Measurements from ENCODE around the gene TSPAN15.
"Not testable (repeated sequence)": the region's sequence is repeated elsewhere in the genome, so short reads cannot be mapped to it uniquely, and the experiment has no call there.

Gene TSPAN15

DNA sequence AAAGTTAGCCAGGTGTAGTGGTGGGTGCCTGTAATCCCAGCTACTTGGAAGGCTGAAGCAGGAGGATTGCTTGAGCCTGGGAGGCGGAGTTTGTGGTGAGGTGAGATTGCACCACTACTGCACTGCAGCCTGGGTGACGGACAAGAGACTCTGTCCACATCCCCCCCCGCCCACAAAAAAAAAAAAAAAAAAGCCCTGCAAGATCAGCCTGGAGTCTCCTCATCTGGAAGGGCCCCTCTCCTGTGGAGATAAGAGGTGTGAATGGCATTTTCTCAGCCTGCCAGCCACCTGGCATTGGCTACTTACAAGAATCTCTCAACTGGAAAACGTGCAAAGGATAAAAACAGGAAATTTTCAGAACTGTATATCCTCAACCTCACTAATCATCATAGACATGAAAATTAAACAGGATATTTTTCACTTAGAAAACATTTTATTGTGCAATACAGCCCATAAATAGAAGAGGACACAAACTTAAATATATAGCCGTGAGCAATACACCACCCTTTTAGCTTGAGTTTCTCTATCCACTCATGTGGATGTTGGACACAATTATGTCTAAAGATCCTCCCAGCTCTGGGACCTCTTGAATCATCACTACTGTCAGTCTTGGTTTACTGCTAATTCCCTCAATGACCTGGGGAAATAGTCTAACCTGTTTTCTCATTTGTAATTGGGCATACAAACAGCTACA, 11.3 kb upstream of the TSPAN15 start:
- H3K27ac ChIP-seq, result peak overlapping the region; percentile 87
- DNase-seq (ENCODE audit: low read depth, low spot score), result no peak

DNA sequence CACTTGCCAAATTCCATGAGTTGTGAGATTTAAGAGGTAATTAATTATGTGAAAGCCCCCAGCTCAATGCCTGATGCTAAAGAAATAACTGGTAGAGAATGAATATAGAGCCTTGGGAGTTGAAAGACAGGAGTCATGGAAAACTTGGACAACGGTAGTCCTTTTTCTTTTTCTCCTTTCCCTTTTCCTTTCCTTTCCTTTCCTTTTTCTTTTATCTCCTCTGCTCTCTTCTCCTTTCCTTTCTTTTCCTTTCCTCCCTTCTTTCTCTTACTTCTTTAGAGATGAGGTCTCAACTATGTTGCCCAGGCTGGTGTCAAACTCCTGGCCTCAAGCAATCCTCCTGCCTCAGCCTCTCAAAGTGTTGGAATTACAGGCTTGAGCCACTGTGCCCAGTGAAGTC, 7.9 kb upstream of the TSPAN15 start:
- DNase-seq (ENCODE audit: low read depth, low spot score), result no peak
- H3K27ac ChIP-seq, result no peak overlapping the region

DNA sequence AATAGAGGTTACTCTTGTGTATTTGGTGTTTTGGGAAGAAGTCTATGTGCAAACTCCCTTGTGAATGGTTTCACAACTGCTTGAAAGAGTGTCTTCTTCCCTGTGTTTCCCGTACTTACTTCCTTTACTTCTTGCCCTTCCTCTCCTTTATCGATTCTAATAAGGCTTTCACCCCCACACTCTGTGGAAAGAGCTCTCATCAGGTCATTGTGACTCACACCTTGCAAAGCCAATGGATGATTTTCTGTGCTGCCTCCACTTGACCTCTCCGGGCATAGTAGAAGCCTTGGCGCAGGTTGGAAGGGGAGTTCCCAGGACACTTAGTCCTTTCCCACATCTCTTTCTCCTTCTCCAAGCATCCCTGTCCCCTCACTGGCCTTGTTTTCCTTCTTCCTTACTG, 6.2 kb upstream of the TSPAN15 start:
- DNase-seq (ENCODE audit: low read depth, low spot score), result no peak
- no peak overlapping the region for H3K27ac ChIP-seq

DNA sequence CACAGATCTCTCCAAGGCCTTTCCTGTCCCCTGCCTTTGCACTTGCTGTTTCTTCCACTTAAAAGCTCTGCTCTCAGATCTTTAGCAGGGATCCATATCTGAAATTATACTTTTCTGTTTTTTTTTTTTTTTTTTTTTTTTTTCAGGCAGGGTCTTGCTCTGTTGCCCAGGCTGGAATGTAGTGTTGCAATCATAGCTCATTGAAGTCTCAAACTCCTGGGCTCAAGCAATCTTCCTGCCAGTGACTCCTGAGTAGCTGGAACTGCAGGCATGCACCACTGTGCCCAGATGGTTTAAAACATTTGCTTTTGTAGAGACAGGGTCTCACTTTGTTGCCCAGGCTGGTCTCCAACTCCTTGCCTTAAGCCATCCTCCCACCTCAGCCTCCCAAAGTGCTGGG, 5.0 kb upstream of the TSPAN15 start:
- H3K27ac ChIP-seq, result peak overlapping the region; percentile 79
- no peak for DNase-seq (ENCODE audit: low read depth, low spot score)

DNA sequence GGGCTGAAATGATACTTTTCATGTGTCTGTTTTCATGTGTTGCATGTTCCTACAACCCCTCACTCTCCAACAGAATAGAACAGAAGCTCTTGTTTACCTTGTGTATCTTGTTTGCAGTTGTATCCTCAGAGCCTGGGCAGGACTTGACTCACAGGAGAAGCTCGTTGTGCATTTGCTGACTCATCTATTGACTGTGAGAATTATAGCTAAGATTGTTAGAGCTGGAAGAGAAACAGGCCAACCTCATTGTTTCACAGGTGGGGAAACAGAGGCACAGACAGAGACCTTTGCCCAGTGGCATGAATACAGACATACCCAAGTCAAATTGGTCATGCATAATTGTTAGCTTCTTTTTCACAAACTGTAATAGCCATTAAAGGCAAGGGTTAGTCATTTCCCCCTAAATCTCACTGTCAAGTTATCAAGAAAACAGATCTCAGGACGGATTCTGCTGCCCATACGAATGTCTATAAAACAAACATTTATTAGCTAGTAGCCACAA, 4.6 kb upstream of the TSPAN15 start:
- peak; percentile 75 for DNase-seq (ENCODE audit: low read depth, low spot score)
- peak overlapping the region; percentile 79 for H3K27ac ChIP-seq

DNA sequence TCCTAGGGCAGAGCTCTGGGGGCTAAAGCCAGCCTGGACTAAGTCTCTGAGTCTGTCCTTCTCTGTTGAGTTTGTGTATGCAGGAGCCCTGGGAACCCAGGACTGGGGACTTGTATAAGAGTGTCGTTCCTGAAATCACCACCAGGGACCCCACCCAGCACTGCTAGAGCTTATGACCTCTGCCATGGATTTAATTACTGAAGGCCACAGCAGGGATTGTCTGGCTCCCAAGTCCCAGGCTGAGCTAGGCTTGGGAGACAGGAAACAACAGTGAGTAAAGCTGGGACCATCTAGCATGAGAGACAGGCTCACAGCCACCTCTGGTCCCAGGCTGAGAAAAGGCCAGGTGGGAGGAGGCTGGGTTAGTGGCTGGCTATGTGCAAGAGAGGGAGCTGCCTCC, 1.4 kb upstream of the TSPAN15 start:
- no peak for DNase-seq (ENCODE audit: low read depth, low spot score)
- peak overlapping the region; percentile 29 for H3K27ac ChIP-seq

DNA sequence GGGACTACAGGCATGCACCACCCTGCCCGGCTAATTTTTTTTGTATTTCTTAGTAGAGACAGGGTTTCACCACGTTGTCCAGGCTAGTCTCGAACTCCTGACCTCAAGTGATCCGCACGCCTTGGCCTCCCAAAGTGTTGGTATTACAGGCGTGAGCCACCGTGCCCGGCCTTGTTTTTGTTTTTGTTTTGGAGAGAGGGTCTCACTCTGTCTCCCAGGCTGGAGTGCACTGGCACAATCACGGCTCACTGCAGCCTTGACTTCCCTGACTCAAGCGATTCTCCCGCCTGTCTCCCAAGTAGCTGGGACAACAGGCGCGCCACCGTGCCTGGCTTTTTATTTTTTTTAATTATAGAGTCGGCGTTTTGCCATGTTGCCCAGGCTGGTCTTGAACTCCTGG, 870 bp upstream of the TSPAN15 start:
- H3K27ac ChIP-seq, result peak overlapping the region; percentile 29
- not testable (repeated sequence) for DNase-seq (ENCODE audit: low read depth, low spot score)

DNA sequence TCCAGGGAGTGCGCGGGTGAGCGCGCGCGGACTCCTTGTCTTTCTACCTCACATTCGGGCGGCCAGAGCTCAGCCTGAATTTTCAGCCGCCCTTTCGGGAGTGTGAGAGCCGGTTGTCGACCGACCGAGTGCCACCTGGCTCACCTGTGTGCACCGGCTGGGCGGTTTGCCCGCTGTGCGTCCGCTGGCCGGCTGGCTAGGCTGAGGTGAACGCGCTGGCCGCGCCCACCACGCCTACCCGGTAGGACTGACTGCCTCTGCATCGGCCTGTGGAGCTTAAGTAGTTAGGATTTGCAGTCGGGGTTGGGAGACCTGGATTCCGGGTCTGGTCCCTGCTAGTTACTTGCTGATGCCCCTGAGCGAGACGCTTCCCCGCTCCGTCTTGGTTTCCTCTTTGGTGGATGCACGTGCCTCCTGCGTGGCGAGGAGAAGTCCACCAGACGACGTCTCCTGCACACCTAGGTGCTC, 553 bp downstream of the TSPAN15 start:
- no peak overlapping the region for H3K27ac ChIP-seq
- DNase-seq (ENCODE audit: low read depth, low spot score), result no peak

DNA sequence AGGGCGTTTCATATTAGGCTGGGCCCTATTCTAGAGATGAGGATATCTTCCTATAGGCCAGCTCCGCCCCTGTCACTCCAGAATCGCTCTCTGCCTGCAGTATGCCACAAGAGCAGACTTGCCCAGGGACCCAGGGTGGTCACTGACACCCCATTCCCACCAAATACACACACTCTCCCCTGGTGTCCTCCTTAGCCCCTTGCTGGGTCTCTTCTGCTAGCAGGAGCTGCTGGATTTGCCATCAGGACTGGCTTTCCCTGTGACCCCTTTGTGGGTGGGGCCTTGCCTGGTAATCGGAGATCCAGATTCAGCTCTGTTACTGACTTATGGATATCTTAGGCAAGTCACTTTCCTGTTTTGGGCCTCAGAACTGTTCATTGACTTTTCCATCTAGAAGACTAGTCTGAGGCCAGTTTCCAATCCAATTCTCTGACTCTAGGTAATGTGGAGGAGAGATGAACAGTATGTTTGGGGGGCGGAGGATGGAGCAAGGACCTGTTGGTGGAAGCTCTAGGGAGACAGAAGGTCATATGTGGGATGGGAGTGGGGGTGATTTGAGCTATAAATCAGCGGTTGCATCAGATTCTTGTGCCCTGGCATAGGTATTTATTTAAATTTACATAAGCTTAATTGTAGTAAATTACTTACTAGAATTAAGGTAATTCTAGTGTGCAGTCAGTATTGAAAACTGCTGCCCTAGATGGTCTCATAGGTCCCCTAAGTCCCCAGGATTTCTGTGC, 1.6 kb downstream of the TSPAN15 start:
- no peak for DNase-seq (ENCODE audit: low read depth, low spot score)
- no peak overlapping the region for H3K27ac ChIP-seq

DNA sequence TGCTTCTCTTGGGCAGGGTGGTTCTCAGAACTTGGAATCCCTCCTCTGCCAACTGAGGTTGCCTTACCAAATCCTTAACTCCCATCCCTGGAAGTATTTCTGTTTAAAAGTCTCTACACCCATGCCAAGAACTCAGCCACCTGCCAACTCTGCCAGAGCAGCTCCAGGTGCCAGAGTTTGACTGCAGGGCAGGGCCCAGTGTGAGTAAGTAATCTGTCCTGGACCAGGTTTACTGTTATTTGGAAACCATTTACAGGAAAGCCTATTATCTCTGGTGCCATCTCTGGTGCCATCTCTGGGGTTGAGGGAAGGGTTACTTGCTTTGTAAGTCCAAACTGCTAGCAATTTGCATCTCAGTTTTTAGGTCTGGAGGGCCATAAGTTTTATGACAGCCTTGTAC, 2.5 kb downstream of the TSPAN15 start:
- no peak overlapping the region for H3K27ac ChIP-seq
- DNase-seq (ENCODE audit: low read depth, low spot score), result no peak

DNA sequence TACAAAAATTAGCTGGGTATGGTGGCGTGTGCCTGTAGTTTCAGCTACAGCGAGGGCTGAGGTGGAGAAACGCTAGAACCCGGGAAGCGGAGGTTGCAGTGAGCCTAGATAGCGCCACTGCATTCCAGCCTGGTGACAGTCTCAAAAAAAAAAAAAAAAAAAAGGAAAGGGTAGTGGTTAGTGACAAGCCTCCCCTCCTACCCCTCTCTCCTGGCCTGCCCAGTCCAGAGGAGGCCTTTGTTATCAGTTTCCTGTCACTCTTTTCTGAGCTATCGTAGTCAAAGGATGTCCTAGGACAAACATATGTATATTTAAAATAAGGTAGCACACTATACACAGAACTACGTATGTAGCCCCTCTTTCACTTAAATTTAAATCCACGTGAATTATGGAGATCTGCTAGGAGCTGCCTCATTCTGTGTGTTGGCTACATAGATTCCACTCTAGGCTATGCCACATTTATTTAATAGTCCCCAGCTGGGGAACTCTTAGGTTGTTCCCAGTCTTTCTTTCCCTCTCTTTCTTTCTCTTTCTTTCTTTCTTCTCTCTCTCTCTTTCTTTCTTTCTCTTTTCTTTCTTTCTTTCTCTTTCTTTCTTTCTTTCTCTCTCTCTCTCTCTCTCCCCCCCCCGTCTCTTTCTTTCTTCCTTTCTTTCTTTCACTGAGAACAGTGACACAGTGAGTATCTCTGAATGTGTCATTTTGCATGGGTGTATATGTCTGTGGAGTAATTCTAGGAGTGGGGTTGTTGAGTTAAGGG, 3.9 kb downstream of the TSPAN15 start:
- no peak overlapping the region for H3K27ac ChIP-seq
- no peak for DNase-seq (ENCODE audit: low read depth, low spot score)

DNA sequence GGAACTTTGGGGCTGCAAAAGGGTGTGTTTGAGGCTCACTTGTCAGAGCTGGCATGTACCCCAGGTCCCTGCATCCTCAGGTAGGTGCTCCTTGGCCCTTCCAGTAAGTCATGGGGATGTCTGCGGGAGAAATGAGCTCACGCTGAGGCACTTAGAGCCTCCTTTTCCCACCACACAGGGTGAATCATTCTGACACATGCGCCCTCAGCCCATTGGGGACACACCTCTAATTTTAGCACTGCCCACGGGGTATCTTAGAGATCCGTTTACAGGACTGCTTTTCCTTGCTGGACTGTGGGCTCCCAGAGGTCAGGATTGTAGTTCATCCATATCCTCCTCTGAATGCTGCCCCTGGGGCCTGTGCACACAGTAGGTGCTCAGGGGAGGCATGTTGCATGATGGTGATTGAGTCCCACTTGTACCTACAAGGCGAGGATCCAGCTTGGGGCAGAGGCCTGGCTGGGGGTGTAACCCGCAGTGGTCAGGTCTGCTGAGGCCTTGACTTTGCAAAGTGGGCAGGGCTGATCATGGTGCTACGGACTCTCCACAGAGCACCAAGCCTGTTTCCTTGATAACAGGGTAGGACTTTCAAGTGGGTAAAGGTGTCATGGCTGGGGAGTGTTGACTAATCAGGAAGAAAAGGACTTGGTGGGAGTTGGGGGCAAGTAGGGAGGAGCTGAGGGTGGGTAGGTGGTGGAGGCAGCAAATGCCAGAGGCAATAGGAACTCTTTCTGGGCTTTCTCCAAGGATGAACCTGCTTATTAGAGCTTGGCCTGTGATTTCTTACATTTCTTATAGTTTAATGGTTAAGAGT, 5.8 kb downstream of the TSPAN15 start:
- no peak overlapping the region for H3K27ac ChIP-seq

DNA sequence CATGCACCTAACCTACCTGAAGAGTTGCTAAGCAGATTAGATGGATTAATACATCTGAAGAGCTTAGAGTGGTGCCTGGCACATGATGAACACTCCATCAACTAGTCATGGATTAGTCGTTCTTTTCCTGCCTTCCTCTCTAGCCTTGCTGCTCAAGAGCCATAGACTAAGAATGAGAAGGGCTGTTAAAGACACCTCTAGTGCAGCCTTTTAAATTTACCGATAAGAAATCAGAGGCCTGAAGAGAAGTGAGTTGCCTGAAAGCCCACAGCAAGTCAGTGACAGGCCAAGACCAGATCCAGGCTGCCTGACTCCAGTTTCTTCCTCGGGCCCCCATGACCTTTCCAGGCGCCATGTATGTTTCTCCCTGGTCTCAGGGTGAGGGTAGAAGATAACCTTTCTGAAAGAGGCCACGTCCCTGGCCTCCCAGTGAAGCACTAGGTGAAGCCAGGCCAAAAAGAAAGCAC, 6.5 kb downstream of the TSPAN15 start:
- H3K27ac ChIP-seq, result no peak overlapping the region
- DNase-seq (ENCODE audit: low read depth, low spot score), result no peak

More for the DNA sequence above, 5.8 kb downstream of the TSPAN15 start:
- DNase-seq (ENCODE audit: low read depth, low spot score), result no peak

DNA sequence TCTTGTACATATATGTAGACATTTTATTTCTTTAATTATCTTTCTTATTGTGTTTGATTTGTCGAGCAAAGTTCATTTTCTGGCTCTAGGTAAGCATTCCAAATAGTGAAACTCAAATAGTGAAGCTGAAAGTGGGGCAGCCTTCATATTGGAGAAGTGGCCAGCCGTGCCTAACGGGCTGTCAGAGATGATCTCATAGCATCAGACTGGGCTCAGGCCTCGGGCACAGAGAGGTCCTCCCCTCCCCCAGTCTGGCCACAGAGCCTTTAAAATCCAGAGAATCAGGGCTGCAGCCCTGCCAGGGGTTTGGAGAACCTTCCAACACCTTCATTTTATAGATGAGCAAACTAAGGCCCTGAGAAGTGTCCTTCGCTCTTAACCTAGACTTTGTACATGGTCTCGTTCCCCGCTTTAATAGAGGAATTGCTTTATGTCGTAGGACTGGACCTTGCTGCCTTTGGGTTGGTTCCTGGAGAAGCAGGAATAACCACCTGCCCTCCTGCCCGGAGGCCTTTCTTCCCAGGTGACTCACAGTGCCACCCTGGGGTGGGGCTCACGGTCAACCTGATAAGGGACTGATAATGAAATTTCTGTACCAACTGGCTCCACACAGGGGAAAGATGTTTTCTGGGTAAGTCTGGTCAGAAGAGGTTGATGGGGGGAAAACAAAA, 7.3 kb downstream of the TSPAN15 start:
- DNase-seq (ENCODE audit: low read depth, low spot score), result no peak
- H3K27ac ChIP-seq, result no peak overlapping the region

DNA sequence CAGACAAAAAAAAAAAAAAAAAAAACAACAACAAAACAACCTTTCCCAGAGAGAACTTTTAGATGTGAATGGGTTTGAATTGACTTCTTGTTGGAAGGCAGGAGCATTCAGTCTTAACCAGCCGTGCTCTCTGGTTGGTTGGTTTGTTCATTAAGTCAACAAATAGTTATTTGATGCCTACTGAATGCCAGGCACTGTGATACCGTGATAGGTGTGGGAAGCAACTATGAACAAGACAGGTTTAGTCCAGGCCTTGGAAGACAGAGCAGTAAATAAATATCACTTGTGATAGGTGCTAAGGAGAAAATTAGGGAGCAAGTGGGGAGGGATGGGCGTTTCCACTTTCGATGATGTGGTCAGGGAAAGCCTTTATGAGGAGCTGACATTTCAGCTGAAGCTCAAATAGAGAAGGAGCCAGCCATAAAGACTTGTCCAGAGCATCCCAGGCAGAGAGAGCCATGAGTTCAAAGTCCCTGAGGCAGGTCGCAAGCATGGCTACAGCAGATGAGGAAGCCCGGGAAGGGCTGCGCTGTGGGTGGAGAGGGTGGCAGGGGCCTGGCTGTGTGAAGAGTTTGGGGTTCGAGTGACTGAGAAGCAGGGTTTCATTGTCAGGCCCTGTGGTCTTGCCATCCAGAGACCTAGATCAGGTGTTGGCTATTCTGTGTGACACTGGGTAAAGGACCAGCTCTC, 8.0 kb downstream of the TSPAN15 start:
- H3K27ac ChIP-seq, result no peak overlapping the region
- no peak for DNase-seq (ENCODE audit: low read depth, low spot score)

DNA sequence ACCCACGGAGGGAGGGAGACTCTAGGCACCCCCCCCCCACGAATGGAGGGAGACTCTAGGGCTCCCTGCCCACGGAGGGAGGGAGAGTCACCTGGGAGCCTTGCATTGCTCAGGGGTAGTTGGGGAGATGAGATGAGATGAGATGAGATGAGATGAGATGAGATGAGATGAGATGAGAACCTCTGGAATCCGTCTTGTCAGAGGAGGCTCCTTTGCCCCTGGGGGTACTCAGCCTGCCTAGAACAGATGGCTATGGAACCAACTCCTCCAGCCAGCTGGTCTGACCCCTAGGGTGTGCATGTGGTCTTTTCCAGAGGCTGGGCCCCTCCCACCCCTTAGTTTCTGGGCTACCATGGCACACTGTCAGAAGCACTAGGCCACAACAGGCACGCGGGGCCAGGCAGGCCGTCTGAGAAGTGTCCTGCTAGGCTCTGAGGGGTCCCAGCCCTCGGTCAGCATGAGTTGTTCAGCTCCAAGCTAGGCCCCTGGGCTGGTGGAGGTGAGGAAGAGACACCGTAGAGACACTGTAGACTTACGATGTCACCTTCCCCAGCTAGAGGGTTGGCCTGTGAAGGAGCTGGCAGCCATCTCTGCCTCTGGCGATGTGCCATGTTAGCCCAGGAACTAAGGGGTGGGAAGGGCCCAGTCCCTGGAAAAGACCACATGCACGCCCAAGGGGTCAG, 8.8 kb downstream of the TSPAN15 start:
- DNase-seq (ENCODE audit: low read depth, low spot score), result no peak
- H3K27ac ChIP-seq, result no peak overlapping the region

DNA sequence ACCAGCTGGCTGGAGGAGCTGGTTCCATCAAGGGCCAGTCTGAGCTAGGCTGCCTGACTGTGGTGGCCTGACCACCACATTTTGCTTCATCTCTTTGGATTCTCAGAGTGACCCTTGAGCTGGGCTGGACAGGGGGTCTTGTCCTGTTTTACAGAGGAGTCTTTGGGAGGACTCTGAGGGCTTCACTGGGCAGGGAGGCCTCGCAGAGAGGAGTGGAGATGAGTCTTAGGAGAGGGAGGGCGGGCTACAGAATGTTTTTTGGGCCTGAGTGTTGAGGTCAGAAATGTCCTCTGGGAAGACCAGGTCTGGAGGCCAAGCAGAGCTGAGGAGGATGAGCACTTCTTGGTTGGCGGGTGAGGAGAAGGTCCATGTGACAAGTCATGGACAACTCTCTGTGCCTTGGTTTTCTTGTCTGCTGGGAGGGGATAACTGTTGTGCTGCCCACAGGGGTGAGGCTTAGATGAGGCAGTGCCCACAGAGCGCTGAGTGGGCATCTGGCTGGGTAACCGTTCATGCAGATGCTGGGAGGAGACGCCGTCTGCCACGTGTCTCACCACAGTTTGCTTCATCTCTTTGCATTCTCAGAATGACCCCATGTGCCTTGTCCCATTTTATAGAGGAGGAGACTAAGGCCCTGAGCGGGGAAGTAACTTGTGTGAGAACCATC, 9.4 kb downstream of the TSPAN15 start:
- no peak for DNase-seq (ENCODE audit: low read depth, low spot score)
- H3K27ac ChIP-seq, result no peak overlapping the region
